ENCODE results near the gene GATM.
"Not testable (repeated sequence)": the region's sequence is repeated elsewhere in the genome, so short reads cannot be mapped to it uniquely, and the experiment has no call there.

Gene GATM

DNA sequence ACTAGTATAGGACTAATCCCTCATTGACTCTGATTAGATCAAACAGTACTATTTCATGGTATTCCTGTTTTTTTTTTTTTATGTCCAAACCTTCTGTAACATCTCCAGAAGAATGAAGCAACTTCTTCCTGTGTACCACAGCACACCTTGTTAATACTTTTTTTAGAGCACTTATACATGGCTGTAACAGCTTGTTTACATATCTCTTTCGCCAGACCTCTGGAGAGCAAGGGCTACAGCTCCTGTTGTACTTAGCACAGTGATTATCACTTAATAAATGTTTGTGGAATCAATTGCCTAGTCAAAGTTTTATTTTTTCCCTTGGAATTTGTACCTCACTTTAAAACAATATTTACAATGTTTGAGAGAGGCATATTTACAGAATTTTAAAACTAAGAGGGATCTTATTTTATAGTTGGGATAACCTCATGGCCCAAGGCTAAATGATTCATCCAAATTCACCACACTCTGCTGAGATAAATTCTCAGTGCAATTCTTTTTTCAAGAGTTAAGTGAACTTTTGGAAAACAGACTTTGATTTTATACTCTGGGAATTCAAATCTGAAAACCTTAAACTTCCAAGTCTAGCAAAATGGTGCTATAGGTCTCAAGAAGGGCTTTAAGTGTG is 9.2 kb upstream of the GATM start:
- no peak for DNase-seq

DNA sequence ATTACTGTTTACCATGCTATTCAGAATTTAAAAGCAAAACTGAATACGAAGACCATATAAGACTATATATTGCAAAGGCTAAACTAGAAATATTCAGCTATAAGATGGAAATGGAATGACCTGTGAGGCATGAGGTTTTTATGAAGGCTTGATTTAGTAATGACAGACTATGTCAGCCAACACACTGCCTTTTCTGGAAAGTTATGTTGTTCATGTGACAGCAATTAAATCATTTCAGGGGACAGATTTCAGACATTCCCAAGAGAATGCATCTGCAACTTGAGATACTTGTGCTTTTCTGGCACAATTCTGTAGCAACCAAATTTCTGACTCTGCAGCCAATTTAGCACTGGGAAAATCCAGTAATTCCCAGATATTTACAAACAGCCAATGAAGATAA is 8.6 kb upstream of the GATM start:
- DNase-seq: no peak

DNA sequence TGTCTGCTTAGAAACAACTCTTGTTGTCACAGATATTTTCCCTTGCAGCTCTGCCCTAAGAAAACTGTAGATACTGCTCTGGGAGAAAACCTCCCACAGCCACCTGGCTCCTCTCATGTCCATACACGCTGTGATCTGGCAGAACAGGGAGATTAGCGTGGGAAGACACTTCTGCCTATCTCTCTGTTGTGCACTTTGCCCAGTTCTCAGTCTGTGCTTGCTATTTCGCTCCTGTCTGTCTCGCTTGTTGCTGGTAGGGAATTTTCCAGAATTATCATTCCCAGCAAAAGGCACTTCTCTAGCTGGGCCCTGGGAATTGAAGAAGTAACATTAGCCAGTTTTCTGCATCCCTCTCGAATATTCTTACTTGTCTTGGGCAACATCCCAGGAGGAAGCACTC is 8.1 kb upstream of the GATM start:
- no peak for DNase-seq

DNA sequence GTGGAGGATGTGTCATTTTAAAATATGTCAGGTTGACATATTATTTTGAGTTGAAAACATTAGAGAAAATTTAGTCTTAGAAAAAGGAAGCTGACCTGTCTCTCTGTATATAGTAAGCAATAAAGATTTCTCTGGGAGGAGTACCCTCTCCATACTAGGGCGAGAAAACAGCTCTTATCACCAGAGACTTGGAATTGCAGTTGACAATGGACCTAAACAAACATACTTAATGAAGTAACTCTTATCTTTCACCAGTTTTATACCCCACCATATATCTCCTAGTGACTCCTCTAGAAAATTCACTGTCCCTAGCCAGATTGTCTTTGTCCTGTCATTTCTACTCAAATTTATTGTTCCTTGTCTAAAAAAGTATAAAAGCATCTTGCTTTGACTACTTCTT is 7.2 kb upstream of the GATM start:
- DNase-seq: no peak

DNA sequence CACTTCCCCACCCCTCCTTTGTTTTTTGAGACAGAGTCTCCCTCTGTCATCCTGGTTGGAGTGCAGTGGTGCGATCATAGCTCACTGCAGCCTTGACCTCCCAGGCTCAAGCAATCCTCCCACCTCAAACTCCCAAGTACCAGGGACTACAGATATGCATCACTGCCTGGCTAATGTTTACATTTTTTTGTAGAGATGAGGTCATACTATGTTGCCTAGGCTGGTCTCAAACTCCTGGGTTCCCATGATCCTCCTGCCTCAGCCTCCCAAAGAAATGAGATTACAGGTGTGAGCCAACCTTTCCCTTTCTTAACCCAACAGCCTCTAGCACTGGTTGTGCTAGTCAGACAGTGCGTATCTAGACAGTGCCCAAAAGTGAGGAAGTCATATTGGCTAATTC is 6.4 kb upstream of the GATM start:
- no peak for DNase-seq

DNA sequence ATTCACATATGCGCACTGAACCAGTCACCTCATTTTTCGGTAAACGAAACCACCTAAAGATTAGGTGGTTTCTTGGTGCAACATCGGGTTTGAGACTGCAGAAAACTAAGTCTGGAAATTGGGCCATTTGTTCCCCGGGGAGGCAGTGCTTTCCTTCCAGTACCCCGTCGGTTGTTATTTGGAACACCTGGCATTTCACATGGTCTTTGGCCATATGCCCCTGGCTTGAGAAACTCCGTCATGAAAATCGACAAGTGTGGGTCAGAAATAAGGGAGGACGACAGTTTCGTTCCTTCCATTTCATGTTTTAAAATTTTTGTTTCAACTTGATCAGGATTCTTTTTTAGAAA is 544 bp upstream of the GATM start:
- no peak for DNase-seq

DNA sequence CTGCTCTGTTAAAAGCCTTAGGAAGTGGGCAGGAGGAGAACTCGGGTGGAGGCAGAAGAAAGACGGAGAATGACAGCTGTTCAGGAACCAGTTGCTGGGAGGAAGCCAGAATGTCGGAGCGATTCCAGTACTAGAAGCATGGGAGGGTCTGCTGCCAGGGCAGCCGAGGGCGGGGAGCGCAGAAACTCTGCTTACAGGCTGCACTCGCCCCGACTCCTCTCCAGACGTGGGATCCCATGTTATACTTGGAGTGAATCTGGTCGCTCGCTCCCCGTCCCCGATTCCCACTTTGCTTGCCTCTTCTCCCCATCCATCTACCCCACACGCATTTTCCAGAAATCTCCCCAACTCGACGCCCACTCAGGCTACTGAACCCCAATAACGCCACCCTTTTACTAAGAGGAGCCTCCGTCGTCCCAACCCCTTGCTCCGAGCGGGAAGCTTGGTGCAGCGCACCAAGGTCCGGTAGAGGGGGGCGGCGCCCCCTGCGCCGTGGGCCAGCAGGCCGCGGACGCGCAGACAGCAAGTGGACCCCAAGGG is 665 bp downstream of the GATM start:
- DNase-seq: no peak

DNA sequence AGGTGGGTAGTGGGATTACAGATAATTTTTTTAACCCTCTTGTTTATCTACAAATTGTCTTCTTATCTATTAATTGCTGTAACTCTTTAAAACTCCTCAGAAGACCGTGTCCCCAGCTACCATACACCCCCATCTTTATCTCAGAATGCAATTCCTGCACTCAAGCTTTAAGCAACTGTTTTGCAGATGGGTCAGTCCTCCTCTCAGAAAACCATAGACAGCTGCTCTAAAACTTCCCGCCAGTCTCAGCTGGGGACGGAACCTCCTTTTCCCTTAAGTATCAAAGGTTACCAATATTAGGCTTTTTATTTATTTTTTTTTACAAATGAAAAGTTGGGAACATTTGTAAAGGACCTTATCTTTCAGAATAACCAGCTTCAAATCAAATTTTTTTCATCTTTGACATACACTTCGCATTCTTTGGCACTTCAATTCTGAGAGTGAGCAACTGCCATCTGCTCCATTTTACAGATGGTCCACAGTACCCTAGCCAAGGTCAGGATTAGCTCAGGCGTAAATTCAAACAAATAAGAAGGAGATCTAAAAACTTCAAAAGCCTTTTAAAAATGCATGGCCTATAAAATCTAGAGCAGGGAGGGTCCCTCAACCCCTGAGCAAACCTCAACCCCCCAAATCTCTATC is 1.3 kb downstream of the GATM start:
- DNase-seq: no peak

DNA sequence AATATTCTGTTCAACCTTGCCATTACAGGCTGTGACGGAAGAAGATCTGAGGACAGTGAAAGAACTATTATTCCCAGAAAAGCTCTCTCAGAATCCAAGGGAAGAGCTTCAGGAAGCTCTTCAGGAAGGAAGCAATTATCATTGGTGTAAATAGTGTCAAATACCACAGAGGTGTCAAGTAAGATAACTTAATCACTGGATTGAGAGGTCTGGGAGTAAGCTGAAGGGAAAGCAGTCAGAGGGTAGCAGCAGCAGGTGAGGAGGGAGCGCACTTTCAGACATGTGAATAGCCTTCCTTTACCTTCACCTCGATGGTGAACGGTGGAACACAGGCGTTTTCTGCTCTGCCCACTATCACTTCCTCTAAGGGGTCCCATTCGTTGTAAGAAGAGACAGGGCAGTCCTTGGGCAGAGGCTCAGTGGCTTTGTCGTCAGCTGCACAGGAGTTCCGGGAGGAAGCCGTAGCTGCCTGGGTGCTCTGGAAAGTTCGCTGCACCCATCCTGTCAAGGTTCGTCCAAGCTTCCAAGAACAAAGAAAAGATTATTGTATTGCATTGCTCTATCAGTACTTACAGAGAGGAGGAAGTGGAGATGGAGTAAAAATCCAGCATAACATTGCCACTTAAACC is 1.9 kb downstream of the GATM start:
- no peak for DNase-seq

DNA sequence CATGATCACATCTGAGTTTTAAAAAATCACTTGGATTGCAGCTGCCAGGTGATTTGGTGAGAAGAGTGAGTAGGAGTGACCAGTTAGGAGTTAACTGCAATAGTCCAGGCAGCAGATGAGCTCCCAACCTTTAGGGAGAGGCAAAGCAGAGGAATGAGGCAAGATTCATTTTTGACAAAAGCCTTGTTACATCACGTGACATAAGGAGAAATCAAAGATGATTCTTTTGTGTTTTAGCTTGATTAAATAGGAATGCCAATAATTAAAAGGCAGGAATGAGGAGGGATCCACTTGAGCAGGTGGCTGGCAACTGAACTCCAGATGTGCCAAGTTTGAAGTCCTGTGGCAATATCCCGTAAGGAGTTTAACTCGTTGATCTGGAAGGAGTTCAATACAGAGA is 2.5 kb downstream of the GATM start:
- no peak for DNase-seq

DNA sequence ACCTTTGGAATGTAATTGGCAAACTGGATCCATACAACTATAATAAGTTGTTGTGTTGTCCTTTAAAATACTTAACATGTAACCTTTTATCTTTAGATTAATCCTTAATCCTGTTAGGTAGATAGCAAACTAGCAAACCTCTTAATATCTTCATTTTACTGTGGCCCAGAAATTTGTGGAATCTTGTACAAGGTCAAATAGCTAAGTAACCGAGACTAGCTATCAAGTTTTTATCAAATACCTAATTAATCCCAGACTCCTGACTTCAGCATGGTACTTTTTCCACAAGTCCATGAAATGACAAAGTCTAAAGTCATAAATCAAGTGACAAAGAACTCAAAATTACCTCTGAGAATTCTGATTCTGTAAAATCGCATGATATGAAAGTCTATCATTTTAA is 4.4 kb downstream of the GATM start:
- no peak for DNase-seq

DNA sequence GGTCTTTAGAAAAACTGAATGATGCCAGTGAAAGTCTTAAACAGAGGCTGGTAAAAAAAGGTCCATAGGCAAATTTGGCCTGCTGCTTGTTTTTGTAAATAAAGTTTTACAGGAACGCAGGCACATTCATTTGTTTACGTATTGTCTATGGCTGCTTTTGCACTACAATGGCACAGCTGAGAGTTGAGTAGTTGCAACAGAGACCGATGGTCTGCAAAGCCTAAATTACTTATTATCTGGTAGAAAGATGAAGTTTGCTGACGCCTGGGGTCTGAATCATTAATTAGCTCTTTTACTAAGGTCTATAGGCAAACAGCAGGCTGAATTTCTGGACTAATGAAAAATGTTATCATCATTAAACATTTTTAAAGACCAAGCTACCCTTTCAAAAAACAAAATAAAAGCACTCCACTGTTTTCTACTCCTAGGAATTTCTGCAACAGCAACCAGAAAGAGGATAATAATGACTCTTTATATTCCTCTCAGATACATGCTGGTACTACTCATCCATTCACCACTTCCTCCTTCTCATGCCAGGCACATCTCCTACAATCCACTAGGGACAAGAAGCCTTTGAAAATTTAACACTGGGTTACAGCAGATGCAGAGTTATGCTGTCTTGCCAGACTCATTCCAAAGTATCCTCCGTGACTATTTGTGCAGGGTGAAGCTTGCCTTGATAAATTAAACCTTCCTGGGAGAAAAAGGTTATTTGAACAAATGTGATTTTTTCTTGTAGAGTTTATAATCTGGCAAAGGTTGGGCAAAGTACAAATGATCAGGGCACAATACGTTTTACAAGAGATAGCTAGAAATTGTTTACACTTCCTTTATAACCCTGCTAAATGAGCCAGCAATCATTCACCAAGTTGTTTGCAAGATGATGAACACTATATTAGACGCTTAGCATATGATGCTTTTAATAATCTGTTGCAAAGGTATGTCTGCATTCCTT is 6.0 kb downstream of the GATM start:
- DNase-seq: no peak

DNA sequence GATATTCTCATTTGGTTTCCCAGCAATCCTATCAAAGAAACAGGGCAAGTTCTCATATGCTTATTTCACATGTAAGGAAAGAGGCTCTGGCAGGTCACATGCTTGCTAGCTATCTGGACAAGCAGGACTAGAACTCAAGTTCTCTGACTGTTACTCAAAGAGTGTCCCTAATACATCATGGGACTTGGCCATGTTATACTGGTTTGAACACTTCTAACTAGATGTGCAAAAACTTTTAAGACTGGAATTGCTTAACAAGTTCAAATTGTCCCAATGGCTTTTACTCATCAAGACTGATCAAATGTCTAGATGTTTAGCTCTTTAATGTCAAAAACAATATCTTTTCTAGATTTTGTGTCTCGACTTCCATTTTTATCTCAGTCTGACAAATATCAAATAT is 6.8 kb downstream of the GATM start:
- no peak for DNase-seq

DNA sequence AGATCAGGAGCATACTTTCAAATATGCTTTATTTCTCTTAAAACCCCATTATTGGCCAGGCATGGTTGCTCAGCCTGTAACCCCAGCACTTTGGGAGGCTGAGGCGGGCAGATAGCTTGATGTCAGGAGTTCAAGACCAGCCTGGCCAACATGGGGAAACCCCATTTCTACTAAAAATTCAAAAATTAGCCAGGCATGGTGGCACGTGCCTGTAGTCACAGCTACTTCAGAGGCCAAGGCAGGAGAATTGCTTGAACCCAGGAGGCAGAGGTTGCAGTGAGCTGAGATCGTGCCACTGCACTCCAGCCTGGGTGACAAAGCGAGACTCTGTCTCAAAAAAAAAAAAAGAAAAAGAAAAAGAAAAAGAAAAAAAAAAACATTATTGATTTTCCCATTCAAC is 8.3 kb downstream of the GATM start:
- DNase-seq: not testable (repeated sequence)

DNA sequence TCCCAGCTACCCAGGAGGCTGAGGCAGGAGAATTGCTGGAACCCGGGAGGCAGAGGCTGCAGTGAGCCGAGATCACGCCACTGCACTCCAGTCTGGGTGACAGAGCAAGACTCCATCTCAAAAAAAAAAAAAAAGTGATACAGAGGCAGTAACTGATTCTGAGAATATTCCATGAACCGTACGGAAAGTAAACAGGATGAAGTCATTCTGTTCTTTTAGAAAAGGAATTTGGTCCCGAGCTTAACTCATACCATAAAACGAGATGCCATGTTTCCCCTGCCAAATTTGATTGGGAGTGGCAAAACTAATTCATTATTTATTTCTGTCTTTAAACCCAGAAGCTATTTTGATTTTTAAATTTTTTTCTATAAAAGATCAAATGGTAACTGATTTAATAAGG is 11.1 kb downstream of the GATM start:
- DNase-seq: not testable (repeated sequence)

DNA sequence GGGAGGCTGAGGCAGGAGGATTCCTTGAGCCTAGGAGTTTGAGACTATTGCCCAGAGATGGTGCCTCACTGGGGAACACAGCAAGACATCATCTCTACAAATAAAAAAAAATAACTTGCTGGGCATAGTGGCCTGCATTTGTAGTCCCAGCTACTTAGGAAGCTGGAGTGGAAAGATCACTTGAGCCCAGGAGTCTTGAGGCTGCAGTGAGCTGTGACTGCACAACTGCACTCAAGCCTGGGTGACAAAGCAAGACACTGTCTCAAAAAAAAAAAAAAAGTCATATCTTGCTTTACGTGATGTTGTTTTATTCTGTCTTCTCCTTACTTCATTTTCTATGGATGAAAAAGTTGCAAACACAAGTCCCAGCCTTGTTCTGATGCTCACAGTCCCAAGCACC is 14.1 kb downstream of the GATM start:
- no peak for DNase-seq

DNA sequence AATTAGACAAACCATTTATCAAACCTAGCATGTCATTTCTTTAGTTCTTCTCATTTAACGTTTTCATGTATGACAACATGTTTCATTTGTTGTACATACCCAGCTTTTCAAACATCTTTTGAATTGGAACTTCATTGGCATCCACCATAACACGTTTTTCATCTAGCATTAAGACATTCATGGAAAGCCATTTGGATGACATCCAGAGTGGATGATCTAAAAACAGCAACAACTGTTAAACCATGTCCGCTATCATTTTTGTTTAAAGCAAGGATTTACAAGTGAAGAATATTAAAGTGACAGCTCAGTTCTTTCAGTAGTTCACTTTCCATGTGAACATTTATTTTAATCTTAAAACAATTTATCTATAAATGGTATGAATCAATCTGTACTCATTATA is 14.5 kb downstream of the GATM start:
- DNase-seq: no peak

DNA sequence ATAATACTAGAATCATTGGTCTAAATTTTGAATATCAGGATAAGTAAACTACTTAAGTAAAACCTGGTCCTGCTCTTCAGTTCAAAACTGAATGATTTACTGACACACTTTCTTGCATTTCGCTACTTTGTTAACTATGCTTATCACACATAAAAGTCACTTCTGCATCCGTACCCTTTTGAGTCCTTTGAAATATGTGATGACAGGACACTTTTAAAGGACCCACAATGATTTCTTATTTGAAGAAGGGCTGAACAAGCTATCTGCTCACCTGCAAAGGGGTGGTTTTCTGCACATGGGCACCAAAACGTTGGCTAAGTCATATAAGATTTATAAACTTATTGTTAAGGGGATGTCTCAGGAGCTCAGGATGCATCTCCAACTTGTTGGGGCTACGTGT is 15.0 kb downstream of the GATM start:
- no peak for DNase-seq

DNA sequence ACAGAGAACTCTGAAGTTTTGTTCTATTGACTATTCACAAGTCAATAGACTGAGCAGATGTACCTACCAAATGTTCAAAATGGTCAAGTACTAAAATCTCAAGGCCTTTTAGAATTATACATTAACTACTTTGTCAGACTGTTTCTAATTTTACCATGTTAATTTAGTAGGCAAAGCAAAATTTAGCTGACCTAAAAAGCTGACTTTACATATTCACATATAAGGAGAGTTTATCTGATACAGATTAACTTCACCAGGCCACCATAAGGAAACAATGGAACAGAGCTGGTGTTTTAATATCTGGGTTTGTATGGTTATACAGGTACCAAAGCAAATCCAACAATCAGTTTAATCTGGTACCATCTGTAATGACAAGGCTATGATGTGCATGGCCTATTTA is 15.9 kb downstream of the GATM start:
- no peak for DNase-seq

DNA sequence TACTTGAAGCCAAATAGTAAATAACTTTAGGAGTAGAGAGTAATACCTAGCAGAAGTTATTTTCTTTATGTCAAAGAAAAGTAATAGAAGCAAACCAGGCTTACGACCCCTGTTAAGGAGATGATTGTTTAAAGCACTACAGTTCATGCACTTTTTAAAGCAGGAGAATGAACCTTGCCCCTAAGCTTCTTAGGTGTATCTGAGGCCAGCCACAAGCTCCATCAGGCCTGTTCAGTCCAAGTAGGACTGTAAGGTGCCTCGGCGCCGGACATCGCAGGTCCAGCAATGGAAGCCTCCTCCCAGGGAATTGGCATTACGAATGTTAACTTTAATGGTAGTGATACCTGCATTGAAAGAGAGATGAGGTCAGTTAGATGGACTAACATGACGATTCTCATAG is 16.5 kb downstream of the GATM start:
- no peak for DNase-seq

DNA sequence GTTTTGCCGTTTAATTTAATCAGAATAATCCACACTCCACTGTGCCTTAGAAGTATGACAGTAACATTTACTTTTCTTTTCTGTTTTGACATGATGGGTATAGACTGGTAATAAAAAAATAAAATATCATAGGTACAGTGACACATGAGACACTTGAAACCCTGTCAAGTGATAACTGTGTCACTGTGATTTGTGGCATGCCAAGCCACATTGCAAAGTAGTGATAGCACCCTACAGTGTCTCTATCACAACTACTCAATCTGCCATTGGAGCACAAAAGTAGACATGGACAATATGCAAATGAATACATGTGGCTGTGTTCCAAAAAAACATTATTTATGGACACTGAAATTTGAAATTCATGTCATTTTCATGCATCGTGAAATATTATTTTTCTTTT is 22.5 kb downstream of the GATM start:
- DNase-seq: no peak

DNA sequence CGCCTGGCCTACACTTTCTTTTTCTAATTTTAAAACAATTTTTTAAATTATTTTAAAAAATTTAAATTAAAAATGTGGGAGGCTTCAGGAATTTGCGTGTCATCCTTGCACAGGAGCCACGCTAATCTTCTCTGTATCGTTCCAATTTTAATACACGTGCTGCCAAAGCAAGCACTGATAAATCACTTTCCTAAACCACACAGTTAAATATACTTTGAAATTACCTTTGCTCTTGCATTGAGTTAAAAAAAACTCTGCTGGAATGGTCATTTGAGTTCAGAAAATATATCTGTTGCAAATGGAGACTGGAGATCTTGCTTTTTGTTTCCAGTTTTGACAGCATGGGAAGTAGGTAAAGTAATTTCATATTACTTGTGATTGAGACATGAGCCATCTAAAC is 23.6 kb downstream of the GATM start:
- no peak for DNase-seq

DNA sequence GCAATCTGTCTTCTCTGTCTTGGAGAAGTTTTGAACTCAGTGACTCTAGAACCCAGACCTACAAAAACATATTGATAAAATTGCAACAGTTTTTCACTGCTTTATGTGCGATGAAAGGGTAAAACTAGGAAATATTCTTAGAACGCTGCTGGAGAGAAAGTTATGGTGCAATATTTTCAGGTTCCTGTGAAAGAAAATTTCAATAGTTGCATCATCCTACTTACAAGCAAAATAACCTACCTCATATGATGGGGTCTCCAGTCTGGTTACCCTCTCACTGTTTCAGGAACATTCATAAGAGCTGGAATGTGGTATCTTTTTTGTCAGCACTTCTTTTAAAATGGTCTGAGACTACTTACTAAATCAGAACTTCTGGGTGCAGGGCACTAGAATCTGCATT is 27.1 kb downstream of the GATM start:
- DNase-seq: no peak

DNA sequence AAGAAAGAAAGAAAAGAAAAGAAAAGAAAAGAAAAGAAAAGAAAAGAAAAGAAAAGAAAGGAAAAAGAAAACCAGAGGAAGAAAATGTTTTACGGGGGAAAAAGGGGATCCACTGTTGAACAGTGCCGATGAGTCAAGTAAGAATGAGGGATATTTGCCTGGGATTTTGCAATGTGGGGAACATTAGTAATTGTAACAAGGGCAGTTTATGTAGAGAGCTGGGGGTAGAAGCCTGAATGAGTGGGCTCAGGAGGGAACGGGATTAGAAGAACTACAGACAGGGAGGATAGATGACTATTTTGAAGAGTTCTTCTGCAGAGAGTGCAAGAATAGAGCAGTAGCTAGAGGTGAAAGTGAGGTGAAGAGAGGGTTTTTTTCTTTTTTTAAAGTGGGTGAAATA is 28.7 kb downstream of the GATM start:
- no peak for DNase-seq

Data from CD4-positive, alpha-beta T cell treated with Interleukin-6 for 4 hours (primary cell).